HG03575 (cell line): ENCODE results near the gene HLA-DPA1.
"Not testable (repeated sequence)": the region's sequence is repeated elsewhere in the genome, so short reads cannot be mapped to it uniquely, and the experiment has no call there.

Experiments
- ATAC-seq: cut with Tn5 transposase; IDR thresholded peaks from one replicate; pipeline ENCODE4 v1.9.1; 2021; ENCODE audit not compliant: unreplicated experiment, insufficient number of reproducible peaks, low FRiP score; ENCODE audit errors: extremely low read depth

Gene HLA-DPA1

GRCh38 chr6:33070909-33071308, 2.5 kb downstream of the HLA-DPA1 start:
- no peak for ATAC-seq

GRCh38 chr6:33069021-33069738, 4.3 kb downstream of the HLA-DPA1 start:
- no peak for ATAC-seq

GRCh38 chr6:33066917-33067521, 6.4 kb downstream of the HLA-DPA1 start:
- ATAC-seq: no peak

GRCh38 chr6:33065312-33065711, 8.1 kb downstream of the HLA-DPA1 start:
- no peak for ATAC-seq

GRCh38 chr6:33064723-33065122, 8.7 kb downstream of the HLA-DPA1 start:
- no peak for ATAC-seq

GRCh38 chr6:33063435-33063834, 10.0 kb downstream of the HLA-DPA1 start:
- not testable (repeated sequence) for ATAC-seq

- ATAC-seq: no peak
These were observed 11.5 kb downstream of the HLA-DPA1 start for GRCh38 chr6:33061987-33062386.

- ATAC-seq: no peak
These were observed 16.0 kb downstream of the HLA-DPA1 start for GRCh38 chr6:33057222-33058150.

GRCh38 chr6:33053230-33053629, 20.2 kb downstream of the HLA-DPA1 start:
- no peak for ATAC-seq

GRCh38 chr6:33052627-33053026, 20.8 kb downstream of the HLA-DPA1 start:
- ATAC-seq: no peak

GRCh38 chr6:33050014-33050810, 23.2 kb downstream of the HLA-DPA1 start:
- ATAC-seq: no peak

- ATAC-seq: no peak
These were observed 24.0 kb downstream of the HLA-DPA1 start for GRCh38 chr6:33049323-33050013.

GRCh38 chr6:33040157-33040556, 33.3 kb downstream of the HLA-DPA1 start:
- no peak for ATAC-seq

- ATAC-seq: no peak
These were observed 36.9 kb downstream of the HLA-DPA1 start for GRCh38 chr6:33036535-33036934.

- no peak for ATAC-seq
These were observed 38.9 kb downstream of the HLA-DPA1 start for GRCh38 chr6:33034554-33034953.

GRCh38 chr6:33030245-33030644, 43.2 kb downstream of the HLA-DPA1 start:
- no peak for ATAC-seq

- no peak for ATAC-seq
These were observed 43.9 kb downstream of the HLA-DPA1 start for GRCh38 chr6:33029328-33030184.
